HG03097 (cell line): ENCODE data around the gene RSBN1.
A peak's percentile ranks its signal among the peaks of the same experiment; 100 is the strongest.
"Not testable (repeated sequence)": the region's sequence is repeated elsewhere in the genome, so short reads cannot be mapped to it uniquely, and the experiment has no call there.

ENCODE experiments used
- ATAC-seq: cut with Tn5 transposase; IDR thresholded peaks from one replicate; pipeline ENCODE4 v1.9.1; 2021; ENCODE audit not compliant: unreplicated experiment, low FRiP score

RSBN1 gene

GRCh38 chr1:113811888-113812660, at the start of gene RSBN1:
Gene RSBN1 (minus strand): TSS chr1:113812476. CDS start chr1:113812412, 64 bp downstream.
- peak; percentile 91 for ATAC-seq

GRCh38 chr1:113861641-113862040, 49.4 kb upstream of the RSBN1 start:
- ATAC-seq, result no peak

- no peak for ATAC-seq
Measured at GRCh38 chr1:113860891-113861290, 48.6 kb upstream of the RSBN1 start.

GRCh38 chr1:113859478-113860175, 47.4 kb upstream of the RSBN1 start:
- peak; percentile 83 for ATAC-seq

- ATAC-seq, result no peak
Measured at GRCh38 chr1:113858982-113859381, 46.7 kb upstream of the RSBN1 start.

- no peak for ATAC-seq
Measured at GRCh38 chr1:113858418-113858817, 46.1 kb upstream of the RSBN1 start.

GRCh38 chr1:113857776-113858175, 45.5 kb upstream of the RSBN1 start:
- ATAC-seq, result no peak

GRCh38 chr1:113856401-113856790, 44.1 kb upstream of the RSBN1 start:
- ATAC-seq, result no peak

GRCh38 chr1:113855630-113856400, 43.5 kb upstream of the RSBN1 start:
- ATAC-seq, result no peak

- no peak for ATAC-seq
Measured at GRCh38 chr1:113854234-113854633, 42.0 kb upstream of the RSBN1 start.

- not testable (repeated sequence) for ATAC-seq
Measured at GRCh38 chr1:113852694-113853093, 40.4 kb upstream of the RSBN1 start.

GRCh38 chr1:113850127-113850796, 38.0 kb upstream of the RSBN1 start:
- no peak for ATAC-seq

GRCh38 chr1:113849072-113849471, 36.8 kb upstream of the RSBN1 start:
- ATAC-seq, result no peak

- no peak for ATAC-seq
Measured at GRCh38 chr1:113846391-113847035, 34.2 kb upstream of the RSBN1 start.

GRCh38 chr1:113836534-113836933, 24.3 kb upstream of the RSBN1 start:
- ATAC-seq, result no peak

- ATAC-seq, result no peak
Measured at GRCh38 chr1:113835686-113836290, 23.5 kb upstream of the RSBN1 start.

GRCh38 chr1:113834716-113835115, 22.4 kb upstream of the RSBN1 start:
- ATAC-seq, result no peak

- no peak for ATAC-seq
Measured at GRCh38 chr1:113830039-113830438, 17.8 kb upstream of the RSBN1 start.

- no peak for ATAC-seq
Measured at GRCh38 chr1:113821916-113822315, 9.6 kb upstream of the RSBN1 start.

- ATAC-seq, result no peak
Measured at GRCh38 chr1:113818578-113818977, 6.3 kb upstream of the RSBN1 start.
